ENCODE measurements around the gene ADRA2B.

DNA sequence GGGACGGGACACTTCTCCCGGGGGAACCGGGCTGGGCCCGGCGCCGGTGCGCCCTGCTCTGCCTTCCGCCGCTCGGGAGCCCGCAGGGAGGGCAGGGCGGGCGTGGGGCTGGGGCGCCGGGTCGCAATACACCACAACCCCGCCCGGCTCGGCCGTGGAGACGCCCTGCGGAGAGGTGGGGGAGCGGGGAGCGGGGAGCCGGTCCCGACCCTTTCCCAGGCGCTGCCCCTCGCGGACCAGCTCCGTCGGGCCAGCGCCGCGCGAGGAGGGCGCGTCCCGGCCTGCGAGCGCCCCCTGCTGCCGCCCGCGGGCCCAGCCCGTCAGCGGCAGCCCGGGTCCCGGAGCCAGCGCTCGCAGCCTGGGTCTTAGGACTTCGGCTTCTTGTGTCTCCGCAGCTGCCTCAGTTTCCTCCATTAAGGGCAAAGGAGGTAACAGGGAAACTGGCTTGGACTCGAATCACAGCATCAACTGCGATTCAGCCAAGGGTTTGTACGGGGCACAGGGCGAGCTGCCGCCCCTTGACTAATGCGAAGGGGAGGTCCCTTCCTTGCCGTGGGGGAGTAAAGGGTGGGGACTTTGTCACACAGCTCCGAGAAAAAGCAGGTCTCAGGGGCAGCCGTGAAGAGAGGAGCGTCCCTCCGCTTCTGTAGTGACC is 635 bp upstream of the ADRA2B start:
- TF ChIP-seq POLR2A (IDR thresholded peaks at IDR 0.05; ENCODE audit: extremely low read depth, insufficient read length) (no peak), CTCF (IDR thresholded peaks at IDR 0.05; ENCODE audit: low read depth, low read length) (peak; percentile 31), MAX (IDR thresholded peaks at IDR 0.05; ENCODE audit: low read depth, low read length) (no peak)
